ENCODE data around the gene SYNPO2. TPM values are rescaled to one million over a fixed set of nuclear protein-coding genes. Genes with fewer than 3 reads are reported as not detected.

SYNPO2 gene
- total and polyA plus RNA-seq, 8 donors = 2.8 to 30.7 (median 4.6) TPM

- Histone ChIP-seq H3K27ac (no peak overlapping the region), H3K4me1 (no peaks in the 10 kb centered on the region), H3K36me3 (no peaks in the 10 kb centered on the region), H3K9me3 (no peaks in the 10 kb centered on the region), H3K4me3 (no peak overlapping the region), H3K27me3 (no peaks in the 10 kb centered on the region)
- DNase-seq (no peak), ATAC-seq (no peak)
- intact Hi-C loops (cut with DNase I) = no loop called here
- TF ChIP-seq CTCF (IDR thresholded peaks at IDR 0.05) = no peak
Measured at GRCh38 chr4:119081542-119081859, 192.8 kb downstream of the SYNPO2 start.

- H3K4me1 ChIP-seq = no peaks in the 10 kb centered on the region
- no peak for DNase-seq
- no peak for TF ChIP-seq CTCF (IDR thresholded peaks at IDR 0.05)
Measured at GRCh38 chr4:119081943-119082342, 193.3 kb downstream of the SYNPO2 start.

GRCh38 chr4:119082661-119083060, 194.0 kb downstream of the SYNPO2 start:
- TF ChIP-seq CTCF (IDR thresholded peaks at IDR 0.05) = no peak
- no peaks in the 10 kb centered on the region for H3K9me3 ChIP-seq

More at GRCh38 chr4:119081943-119082342, 193.3 kb downstream of the SYNPO2 start:
- Histone ChIP-seq H3K27me3 (no peaks in the 10 kb centered on the region), H3K4me3 (no peak overlapping the region), H3K27ac (no peak overlapping the region), H3K36me3 (no peaks in the 10 kb centered on the region), H3K9me3 (no peaks in the 10 kb centered on the region)
- intact Hi-C loops (cut with DNase I) = no loop called here
- no peak for ATAC-seq

GRCh38 chr4:119084513-119084912, 195.9 kb downstream of the SYNPO2 start:
- Histone ChIP-seq H3K27ac (no peak overlapping the region), H3K9me3 (no peaks in the 10 kb centered on the region), H3K4me1 (no peaks in the 10 kb centered on the region), H3K36me3 (no peaks in the 10 kb centered on the region), H3K4me3 (no peak overlapping the region), H3K27me3 (no peaks in the 10 kb centered on the region)
- no peak for ATAC-seq
- no peak for DNase-seq
- intact Hi-C loops (cut with DNase I) = no loop called here
- TF ChIP-seq CTCF (IDR thresholded peaks at IDR 0.05) = no peak

More at GRCh38 chr4:119082661-119083060, 194.0 kb downstream of the SYNPO2 start:
- DNase-seq (no peak), ATAC-seq (no peak)
- H3K4me1 ChIP-seq = no peaks in the 10 kb centered on the region
- H3K27ac ChIP-seq = no peak overlapping the region
- intact Hi-C loops (cut with DNase I) = no loop called here
- H3K4me3 ChIP-seq = no peak overlapping the region
- no peaks in the 10 kb centered on the region for H3K27me3 ChIP-seq
- no peaks in the 10 kb centered on the region for H3K36me3 ChIP-seq

GRCh38 chr4:119087121-119087520, 198.5 kb downstream of the SYNPO2 start:
- Histone ChIP-seq H3K4me1 (no peaks in the 10 kb centered on the region), H3K27ac (no peak overlapping the region), H3K9me3 (no peaks in the 10 kb centered on the region), H3K36me3 (no peaks in the 10 kb centered on the region), H3K4me3 (no peak overlapping the region), H3K27me3 (no peaks in the 10 kb centered on the region)
- TF ChIP-seq CTCF (IDR thresholded peaks at IDR 0.05) = no peak
- intact Hi-C loops (cut with DNase I) = no loop called here
- ATAC-seq = peak; percentile 48
- no peak for DNase-seq

Measured in left lung (tissue), 10 donors.